Spleen (tissue), 7 donors: ENCODE data around the gene AK9.

Experiments used
- CTCF ChIP-seq, 11 experiments: fragments of 200-600 bp in 7 of 11; fragments of 450-650 bp in 4 of 11; sonication (generic) in 4 of 11; IDR thresholded peaks in 8 of 11; conservative IDR thresholded peaks in 3 of 11; 1 replicate in 7 of 11; 2 replicates in 4 of 11; pipeline versions ENCODE4 v1.4.0 to v1.8.0; 2016 to 2021; ENCODE audit warnings: antibody characterized with exemption in 11 of 11, inconsistent platforms in 4 of 11, mild to moderate bottlenecking in 1 of 11
- POLR2A ChIP-seq, 3 donors: fragments of 450-650 bp; IDR thresholded peaks; one replicate each; pipeline ENCODE4 v1.5.1; 2017; ENCODE audit warnings: antibody characterized with exemption in 3 of 3, mild to moderate bottlenecking in 1 of 3
- donor health status: DM: no; HTN: no; CAD: no; lungs with moderate emphysema.
- donor health status: DM: no; HTN: no; CAD: no.
- donor health status: DM: no; HTN: no; CAD: no.

DNA sequence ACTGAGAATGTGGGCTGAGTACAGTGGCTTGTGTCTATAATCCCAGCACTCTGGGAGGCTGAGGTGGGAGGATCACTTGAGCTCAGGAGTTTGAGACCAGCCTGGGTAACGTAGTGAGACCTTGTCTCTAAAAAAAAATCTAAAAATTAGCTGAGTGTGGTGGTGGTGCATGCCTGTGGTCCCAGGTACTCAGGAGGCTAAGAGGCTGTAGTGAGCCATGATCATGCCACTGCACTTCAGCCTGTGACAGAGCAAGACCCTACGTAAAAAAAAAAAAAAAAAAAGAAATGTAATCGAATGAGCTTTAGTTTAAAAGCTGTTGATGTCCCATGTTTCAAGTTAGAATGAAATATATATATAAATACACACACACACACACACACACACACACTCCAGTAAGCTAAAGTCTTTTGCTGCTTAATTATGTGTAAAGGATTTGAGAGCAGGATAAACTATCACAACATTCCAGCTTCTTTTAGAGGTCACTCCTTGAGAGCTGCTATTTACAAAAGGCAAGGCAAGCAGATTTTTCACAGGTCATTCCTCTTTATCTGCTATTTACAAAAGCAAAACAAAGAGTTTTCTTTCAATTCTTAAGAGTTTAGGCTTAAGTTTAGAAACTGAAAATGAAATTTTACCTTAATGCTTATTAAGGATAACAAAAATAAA lies 230.7 kb downstream of the AK9 start:
- TF ChIP-seq POLR2A (IDR thresholded peaks at IDR 0.05), result no peak
- no peak for TF ChIP-seq CTCF (IDR thresholded peaks at IDR 0.05 in 8 of 11, conservative IDR thresholded peaks at IDR 0.05 in 3 of 11)
